Sigmoid colon (tissue), 4 donors: ENCODE results near the gene MGAT5.

Experiments used
- CTCF ChIP-seq, 4 experiments: fragments of 450-650 bp in 3 of 4; fragments of 200-600 bp in 1 of 4; IDR thresholded peaks; one replicate each; pipeline ENCODE4 v1.5.1; 2016 to 2019; ENCODE audit warnings: antibody characterized with exemption in 4 of 4, mild to moderate bottlenecking in 3 of 4, moderate library complexity in 2 of 4
- EP300 ChIP-seq, 4 donors: sonication (generic); formaldehyde crosslinking; IDR thresholded peaks; one replicate each; pipeline ENCODE4 v1.6.1; 2017; ENCODE audit warnings: antibody characterized with exemption in 4 of 4
- POLR2A ChIP-seq, 2 donors: fragments of 450-650 bp; IDR thresholded peaks; one replicate each; pipeline ENCODE4 v1.6.1; 2016; ENCODE audit warnings: antibody characterized with exemption in 2 of 2, mild to moderate bottlenecking in 2 of 2, moderate library complexity in 2 of 2
- POLR2AphosphoS5 ChIP-seq, 4 donors: sonication (generic); formaldehyde crosslinking; IDR thresholded peaks; one replicate each; pipeline ENCODE4 v1.6.1; 2017; ENCODE audit warnings: antibody characterized with exemption in 4 of 4

GRCh38 chr2:134314202-134314601 lies 60.3 kb downstream of the MGAT5 start:
- no peak for TF ChIP-seq CTCF (IDR thresholded peaks at IDR 0.05)
- no peak for TF ChIP-seq POLR2A (IDR thresholded peaks at IDR 0.05)
- no peak for TF ChIP-seq EP300 (IDR thresholded peaks at IDR 0.05)
- TF ChIP-seq POLR2AphosphoS5 (IDR thresholded peaks at IDR 0.05): no peak
